ENCODE results near the gene EPHA3. TPM values are rescaled to one million over a fixed set of nuclear protein-coding genes. Genes with fewer than 3 reads are reported as not detected.

Gene EPHA3
- total RNA-seq, 1 donor from 2014 or later = 3.3 TPM

DNA sequence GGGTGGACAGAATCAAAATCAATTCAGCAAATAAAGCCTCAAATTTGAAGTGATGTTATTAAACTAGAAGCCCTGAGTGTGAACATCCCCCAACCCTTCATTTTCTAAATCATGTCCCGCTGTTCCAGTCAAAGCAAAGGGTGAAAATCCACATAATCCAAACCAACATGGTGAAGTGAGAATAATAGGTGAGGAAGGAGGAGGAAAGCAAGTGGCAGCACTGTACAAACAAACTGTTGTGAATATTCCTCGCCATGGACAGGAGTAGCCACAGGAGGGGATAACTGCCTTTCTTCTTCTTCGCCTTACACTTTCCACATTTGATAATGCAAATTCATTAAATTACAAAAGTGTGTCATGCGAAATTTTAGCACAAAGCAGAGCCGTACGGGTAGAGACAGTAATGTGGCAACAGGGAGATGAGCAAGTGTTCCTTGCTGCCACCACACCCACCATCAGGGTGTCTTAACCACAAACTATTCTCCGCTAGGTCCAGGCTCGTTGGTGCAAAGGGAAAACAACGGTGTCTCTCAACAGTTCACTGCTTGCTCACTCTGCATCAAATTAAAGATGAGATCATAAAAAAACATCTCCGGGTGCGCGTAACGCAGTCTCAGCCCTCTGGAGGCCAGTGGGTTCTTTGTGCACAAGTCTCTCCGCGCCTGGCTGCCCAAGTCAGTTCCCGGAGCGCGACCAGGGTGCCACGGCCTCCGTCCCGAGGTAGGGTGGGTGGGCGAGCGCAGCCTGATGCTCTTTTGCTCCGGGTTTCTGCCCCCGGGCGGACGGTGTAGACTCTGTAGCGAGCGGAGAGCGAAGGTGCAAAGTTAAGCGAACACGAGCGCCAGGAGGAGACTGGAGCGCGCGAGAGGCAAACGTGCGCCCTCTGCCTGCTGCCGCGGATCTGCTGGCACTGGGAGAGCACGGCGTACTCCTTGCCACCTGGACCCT is 6.7 kb downstream of the EPHA3 start:
- Histone ChIP-seq H3K36me3 (no peaks in the 10 kb centered on the region), H3K27ac (no peak overlapping the region), H3K4me1 (no peaks in the 10 kb centered on the region), H3K27me3 (no peaks in the 10 kb centered on the region), H3K4me3 (peak overlapping the region; percentile 37 to 58), H3K9me3 (no peaks in the 10 kb centered on the region)
- TF ChIP-seq, protein P1, sequence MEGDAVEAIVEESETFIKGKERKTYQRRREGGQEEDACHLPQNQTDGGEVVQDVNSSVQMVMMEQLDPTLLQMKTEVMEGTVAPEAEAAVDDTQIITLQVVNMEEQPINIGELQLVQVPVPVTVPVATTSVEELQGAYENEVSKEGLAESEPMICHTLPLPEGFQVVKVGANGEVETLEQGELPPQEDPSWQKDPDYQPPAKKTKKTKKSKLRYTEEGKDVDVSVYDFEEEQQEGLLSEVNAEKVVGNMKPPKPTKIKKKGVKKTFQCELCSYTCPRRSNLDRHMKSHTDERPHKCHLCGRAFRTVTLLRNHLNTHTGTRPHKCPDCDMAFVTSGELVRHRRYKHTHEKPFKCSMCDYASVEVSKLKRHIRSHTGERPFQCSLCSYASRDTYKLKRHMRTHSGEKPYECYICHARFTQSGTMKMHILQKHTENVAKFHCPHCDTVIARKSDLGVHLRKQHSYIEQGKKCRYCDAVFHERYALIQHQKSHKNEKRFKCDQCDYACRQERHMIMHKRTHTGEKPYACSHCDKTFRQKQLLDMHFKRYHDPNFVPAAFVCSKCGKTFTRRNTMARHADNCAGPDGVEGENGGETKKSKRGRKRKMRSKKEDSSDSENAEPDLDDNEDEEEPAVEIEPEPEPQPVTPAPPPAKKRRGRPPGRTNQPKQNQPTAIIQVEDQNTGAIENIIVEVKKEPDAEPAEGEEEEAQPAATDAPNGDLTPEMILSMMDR (IDR thresholded peaks at IDR 0.05) = peak in 2 of 3 experiments; percentile 28 to 52
- intact Hi-C loops (cut with DNase I) = no loop called here
- DNase-seq (ENCODE audit: low spot score in 2 of 2) = peak in 1 of 2 donors; percentile 65

DNA sequence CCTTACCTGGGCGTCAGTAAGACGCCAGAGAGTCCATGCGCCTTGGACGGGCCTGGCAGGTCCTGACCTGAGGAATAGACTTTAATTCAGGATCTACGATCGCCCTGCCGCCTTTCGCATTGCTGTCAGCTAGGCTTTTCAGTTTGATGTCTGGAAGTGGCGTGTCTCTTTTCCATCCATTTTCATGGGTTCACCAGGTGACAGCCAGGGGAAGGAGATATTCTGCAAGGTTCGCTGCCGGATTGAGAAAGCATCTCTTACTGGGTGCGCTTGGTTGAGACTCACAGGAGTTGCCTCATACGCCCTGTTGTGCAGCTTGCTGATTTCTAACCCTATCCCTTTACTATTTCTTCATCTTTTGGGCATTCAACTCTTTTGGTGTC is 7.4 kb downstream of the EPHA3 start:
- Histone ChIP-seq H3K27ac (no peak overlapping the region), H3K4me1 (no peaks in the 10 kb centered on the region), H3K4me3 (peak overlapping the region; percentile 37 to 58), H3K36me3 (no peaks in the 10 kb centered on the region), H3K27me3 (no peaks in the 10 kb centered on the region), H3K9me3 (no peaks in the 10 kb centered on the region)
- TF ChIP-seq, protein P1 (IDR thresholded peaks at IDR 0.05) = no peak
- intact Hi-C loops (cut with DNase I) = no loop called here
- DNase-seq (ENCODE audit: low spot score in 2 of 2) = no peak

DNA sequence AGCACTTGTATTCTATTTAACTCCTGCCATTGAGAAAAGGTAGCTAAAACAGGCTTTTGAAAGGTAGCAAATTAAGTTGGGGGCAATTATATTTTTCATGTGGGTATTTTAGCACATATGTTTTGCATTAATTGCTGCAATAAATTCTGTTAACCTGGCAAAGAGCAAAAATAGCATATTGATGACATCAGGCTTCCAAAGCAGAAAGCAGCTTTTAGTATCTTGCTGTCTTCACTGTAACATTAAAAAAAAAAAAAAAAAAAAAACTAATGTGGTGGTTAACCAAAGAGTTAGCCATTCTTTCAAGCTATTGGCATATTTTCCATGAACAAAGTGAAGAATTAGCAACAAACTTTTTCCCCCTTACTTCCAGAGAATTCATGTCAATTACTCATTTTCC is 9.1 kb downstream of the EPHA3 start:
- Histone ChIP-seq H3K36me3 (no peaks in the 10 kb centered on the region), H3K27me3 (no peaks in the 10 kb centered on the region), H3K27ac (no peak overlapping the region), H3K4me1 (no peaks in the 10 kb centered on the region), H3K4me3 (no peak overlapping the region), H3K9me3 (no peaks in the 10 kb centered on the region)
- intact Hi-C loops (cut with DNase I) = no loop called here
- DNase-seq (ENCODE audit: low spot score in 2 of 2) = no peak
- TF ChIP-seq, protein P1 (IDR thresholded peaks at IDR 0.05) = no peak

DNA sequence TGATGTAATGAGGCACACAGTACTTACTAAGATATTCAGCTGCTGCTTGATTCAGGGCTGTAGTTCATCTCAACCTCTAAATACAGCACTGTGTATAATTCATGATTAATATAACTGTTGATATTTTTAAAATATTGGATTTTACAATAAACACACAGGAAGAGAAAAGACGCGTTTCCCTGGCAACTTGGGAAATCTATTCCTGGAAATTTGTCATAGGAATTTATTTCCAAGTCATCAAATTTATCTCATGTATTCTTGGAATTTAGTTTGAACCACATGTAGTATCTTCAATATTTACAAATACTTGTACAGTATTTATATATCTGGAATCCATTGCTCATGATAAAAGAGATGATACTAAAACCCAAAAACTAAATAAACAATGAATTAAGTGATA is 30.6 kb downstream of the EPHA3 start:
- H3K27ac ChIP-seq = no peak overlapping the region
- H3K36me3 ChIP-seq = no peaks in the 10 kb centered on the region
- no peaks in the 10 kb centered on the region for H3K4me1 ChIP-seq
- no peaks in the 10 kb centered on the region for H3K27me3 ChIP-seq
- intact Hi-C loops (cut with DNase I) = no loop called here
- DNase-seq (ENCODE audit: low spot score in 2 of 2) = no peak
- no peak overlapping the region for H3K4me3 ChIP-seq
- TF ChIP-seq, protein P1 (IDR thresholded peaks at IDR 0.05) = no peak
- H3K9me3 ChIP-seq = no peaks in the 10 kb centered on the region

DNA sequence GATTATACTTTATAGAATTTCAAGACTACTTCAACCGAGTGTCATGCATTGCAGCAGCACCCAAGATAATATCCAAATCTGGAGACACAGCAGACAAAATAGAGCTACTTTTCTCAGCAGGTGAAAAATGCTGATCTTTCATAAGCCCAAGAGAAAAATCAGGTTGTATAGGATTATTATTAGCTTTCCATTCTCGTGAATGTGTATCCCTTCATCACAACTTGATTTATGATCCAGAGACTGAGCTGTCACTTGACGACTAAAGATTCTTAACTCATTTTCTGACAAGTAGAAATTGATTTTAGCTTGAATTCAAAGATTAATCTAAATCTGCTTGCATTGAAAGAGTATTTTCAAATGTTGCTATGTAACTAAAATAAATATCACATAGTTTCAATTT is 32.4 kb downstream of the EPHA3 start:
- TF ChIP-seq, protein P1 (IDR thresholded peaks at IDR 0.05) = no peak
- Histone ChIP-seq H3K36me3 (no peaks in the 10 kb centered on the region), H3K4me1 (no peaks in the 10 kb centered on the region), H3K27me3 (no peaks in the 10 kb centered on the region), H3K4me3 (no peak overlapping the region), H3K9me3 (no peaks in the 10 kb centered on the region), H3K27ac (no peak overlapping the region)
- no peak for DNase-seq (ENCODE audit: low spot score in 2 of 2)
- intact Hi-C loops (cut with DNase I) = no loop called here

Data from ascending aorta (tissue), 2 donors.